NCI-H2171 (cell line): Measurements from ENCODE around the gene B2M.
"Not testable (repeated sequence)": the region's sequence is repeated elsewhere in the genome, so short reads cannot be mapped to it uniquely, and the experiment has no call there.

Experiments used
- DNase-seq: peaks from one replicate; lab custom pipeline; 2025; lab: John Stamatoyannopoulos, UW

The B2M gene

DNA sequence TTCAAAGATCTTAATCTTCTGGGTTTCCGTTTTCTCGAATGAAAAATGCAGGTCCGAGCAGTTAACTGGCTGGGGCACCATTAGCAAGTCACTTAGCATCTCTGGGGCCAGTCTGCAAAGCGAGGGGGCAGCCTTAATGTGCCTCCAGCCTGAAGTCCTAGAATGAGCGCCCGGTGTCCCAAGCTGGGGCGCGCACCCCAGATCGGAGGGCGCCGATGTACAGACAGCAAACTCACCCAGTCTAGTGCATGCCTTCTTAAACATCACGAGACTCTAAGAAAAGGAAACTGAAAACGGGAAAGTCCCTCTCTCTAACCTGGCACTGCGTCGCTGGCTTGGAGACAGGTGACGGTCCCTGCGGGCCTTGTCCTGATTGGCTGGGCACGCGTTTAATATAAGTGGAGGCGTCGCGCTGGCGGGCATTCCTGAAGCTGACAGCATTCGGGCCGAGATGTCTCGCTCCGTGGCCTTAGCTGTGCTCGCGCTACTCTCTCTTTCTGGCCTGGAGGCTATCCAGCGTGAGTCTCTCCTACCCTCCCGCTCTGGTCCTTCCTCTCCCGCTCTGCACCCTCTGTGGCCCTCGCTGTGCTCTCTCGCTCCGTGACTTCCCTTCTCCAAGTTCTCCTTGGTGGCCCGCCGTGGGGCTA lies at the start of gene B2M, which contains the start of gene PATL2:
Gene B2M, plus strand, starts transcription at position 422 of the 647 bp plus-strand sequence. Its CDS starts 30 bp downstream, at position 452.
Gene PATL2, minus strand, starts transcription at position 228 of the 647 bp plus-strand sequence. CDS start 34,833 bp downstream, outside the sequence.
- peak; percentile 95 for DNase-seq

DNA sequence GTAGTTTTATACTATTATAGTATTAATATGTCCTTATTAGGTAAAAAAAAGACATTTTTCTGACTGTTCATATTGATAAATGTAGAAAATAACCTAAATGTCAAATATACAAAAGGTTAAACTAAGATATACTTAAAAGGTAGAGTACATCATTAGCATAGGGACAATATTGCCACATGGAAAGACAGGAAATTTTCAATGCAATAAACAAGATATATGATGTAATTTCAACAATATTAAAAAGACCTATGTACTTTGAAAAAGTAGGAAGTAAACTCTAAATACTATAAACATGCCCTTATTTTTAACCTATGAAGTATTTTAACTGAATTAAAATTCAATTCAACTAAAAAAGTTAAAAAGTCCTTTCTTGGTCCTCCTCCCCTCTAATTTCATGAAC lies 49.7 kb upstream of the B2M start:
- DNase-seq: no peak

DNA sequence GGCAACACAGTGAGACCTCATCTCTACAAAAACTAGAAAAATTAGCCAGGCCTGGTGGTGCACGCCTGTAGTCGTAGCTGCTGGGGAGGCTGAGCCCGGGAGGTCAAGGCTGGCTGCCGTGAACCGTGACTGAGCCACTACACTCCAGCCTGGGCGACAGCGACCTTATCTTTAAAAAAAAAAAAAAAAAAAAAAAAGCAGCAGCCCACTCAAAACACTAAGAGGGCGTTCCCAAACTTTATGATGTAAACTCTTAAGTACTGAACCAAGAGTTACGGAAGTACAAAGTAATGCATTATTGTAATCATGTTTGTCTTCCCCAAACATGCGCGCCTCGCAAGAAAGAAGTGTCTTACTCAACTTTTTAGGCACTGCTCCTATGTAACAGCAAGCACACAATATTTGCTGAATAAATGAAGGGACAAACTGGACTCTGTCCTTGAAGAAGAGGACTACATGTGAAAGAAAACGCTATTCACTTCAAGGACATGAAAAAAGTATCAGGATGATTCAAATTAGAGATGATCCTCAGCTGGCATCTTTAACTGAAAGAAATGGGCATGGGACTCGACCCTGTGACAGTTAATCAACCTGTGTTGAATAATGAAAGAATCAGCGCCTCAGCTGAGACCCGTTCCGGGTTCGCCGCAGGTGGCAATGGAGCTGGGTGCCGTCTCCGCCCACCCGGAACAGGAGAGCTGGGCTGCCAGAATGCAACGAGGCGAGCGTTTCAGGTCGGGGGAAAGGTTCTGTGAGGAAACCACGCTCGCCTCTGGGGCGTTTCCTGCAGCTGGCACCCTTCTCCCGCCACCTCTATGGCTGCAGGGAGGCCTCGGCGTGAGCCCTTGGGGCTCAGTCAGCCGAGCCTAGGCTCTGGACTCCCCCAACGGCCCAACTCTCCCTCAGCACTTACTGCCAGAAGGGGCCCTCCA lies 48.6 kb upstream of the B2M start:
- peak; percentile 28 for DNase-seq

DNA sequence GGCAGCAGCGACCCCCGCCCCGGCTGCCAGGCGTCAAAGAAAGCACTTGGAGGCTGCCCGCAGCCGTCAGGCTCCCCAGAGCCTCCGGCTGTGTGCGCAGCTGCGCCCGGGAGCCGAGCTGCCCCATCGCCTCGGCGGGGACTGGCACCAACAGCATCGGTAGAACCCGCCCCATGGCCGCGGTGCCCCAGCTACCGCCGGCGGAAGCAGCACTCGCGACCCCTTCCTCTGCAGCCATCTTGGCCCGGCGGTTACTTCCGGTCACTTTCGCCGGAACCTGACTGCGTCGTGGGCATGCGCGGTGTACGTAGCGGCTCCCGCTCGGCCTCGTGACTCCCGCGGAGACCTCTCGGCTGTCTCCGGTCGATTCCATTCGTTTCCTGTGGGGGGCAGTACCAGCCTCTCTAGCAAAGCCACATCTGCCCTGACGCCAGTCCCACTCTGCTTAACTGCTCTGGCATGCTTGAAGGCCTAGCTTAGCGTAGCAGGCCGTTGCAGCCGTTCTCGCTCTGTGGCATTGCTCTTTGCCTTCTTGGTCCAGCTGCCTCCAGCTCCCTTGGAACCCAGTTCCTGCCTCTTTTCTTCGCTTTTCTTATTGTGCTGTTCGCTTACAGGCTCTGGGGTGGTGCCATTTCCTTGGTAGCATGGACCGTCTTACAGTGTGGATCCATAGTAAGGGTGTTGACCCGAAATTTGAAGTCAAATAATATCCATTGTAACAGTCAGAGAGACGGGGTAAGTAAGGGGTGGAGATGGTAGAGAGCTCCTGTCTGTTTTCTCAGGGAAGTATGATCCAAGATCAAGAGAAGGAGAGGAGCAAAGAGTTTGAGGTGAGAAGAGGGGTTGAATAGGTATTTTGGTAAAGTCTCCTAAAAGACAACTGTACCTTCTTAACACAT lies 47.7 kb upstream of the B2M start, which contains the start of gene SPG11:
Gene SPG11, minus strand, starts transcription at position 253 of the 899 bp plus-strand sequence. Its CDS starts 15 bp downstream, at position 238.
- DNase-seq: peak; percentile 91

DNA sequence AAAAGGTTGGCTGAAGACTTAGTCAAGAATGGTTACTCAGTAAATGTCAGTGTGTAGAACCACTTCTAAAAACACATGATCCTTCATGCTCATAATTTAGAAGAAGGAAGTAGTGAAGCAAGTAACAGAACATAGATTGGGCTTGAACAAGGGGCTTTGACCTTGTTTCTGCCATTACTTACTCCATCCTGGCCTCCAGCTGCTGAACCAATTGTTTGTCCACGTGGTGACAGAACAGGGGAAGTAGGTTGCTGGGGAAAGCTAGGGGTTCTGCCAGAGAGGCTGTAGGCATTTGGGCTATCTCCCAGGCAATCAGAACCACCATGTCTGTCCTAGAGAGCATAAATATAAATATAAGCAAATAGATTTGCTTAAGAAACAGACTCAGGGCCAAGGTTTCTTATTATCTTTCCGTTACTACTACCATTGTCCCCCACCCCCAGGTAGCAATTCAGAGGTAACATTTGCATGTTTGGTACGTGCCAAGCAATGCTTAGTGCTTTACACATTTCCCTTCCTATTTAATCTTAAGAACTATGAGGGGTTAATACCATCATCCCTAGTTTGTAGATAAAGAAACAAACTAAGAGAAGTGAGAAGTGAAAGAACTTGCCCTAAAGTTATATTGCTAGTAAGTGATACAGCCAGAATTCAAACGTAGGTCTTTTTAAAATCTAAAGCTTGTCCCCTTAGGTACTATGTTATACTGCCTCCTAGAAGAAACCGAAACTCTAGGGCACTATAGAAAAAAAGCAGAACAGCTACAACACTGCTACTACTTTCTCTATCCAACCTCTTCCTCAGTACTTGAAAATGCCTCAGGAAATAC lies 44.9 kb upstream of the B2M start:
- DNase-seq: no peak

DNA sequence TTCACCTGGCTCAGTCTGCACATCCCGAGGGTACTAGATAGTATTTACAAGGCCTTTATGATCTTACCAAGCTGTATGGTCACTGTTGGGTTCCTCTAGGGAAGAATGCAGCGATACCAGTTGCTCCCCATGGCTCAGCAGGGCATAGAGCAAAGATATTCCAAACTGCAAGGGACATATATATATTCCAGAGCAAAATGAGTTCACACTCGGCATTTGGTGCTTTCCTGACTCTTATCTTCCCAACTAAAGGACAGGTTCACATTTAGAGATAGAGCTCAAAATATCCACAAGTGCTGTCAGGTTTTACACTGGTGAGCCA lies 44.3 kb upstream of the B2M start:
- DNase-seq: no peak

DNA sequence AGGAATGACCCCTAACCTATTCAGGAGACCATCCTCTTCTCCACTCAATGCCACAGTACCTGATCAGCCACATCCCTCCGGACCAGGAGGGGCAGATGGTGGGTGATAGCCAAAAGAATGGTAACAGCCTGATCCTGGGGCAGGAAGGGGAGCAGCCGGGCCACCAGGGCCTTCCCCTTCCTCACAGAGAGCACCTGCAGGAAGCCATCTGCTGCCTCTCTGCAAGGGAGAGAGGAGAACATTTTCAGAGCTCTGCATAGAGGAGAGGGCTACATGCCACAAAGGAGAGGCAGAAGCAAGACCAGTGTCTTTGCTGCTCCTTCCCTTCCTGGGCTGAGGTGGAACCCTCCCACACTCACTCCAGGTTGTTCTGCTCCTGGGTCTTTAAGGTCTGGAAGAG lies 42.4 kb upstream of the B2M start:
- no peak for DNase-seq

DNA sequence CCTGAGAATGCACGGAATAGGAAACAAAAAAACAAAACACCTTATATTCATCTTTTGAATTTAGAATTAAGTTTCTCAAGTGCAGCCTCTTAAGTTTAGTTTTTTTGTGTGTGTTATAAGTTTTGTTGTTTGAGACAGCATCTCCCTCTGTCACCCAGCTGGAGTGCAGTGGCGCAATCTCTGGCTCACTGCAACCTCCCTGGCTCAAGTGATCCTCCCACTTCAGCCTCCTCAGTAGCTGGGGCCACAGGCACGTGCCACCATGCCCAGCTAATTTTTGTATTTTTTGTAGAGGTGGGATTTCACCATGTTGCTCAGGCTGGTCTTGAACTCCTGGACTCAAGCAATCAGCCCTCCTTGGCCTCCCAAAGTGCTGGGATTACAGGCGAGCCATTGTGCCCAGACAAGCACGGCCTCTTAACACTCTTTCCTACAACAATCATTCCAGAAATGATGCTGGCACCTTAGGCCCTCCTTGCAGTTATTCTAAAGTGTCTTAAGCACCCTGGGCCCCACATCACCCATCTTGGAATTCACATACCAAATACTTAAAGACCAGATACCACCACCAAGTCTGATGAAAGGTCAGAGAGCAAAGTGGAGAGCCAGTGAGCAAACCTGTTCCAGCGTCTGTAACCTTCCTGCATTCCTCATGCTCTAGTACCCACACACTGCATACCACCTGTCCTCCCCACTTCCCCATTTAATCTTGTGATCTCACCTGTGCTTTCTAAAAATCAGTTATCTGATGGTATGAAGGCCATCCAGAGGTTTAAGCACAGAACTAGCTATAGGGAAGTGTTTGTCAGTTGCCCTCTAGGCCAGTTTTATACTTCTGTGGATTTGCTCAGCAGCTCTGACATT lies 41.0 kb upstream of the B2M start:
- no peak for DNase-seq

DNA sequence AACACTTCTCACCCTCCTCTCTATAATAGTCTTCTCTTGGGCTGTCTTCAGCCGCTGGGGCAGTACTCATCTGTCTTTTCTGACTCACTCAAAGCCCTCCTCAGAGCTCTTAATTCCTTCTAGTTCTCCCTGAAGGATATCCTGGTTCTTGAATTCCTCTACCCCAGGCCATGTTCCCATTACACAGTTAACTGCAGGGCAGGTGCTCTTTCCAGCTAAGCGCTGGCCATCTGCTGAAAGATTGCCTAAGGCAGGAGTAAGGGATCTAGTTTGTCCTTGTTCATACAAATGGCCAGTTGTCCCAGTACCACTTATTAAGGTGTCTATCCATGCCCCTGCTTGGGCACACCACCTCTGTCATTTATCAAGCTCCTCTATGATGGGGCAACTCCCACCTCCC lies 37.7 kb upstream of the B2M start:
- no peak for DNase-seq

DNA sequence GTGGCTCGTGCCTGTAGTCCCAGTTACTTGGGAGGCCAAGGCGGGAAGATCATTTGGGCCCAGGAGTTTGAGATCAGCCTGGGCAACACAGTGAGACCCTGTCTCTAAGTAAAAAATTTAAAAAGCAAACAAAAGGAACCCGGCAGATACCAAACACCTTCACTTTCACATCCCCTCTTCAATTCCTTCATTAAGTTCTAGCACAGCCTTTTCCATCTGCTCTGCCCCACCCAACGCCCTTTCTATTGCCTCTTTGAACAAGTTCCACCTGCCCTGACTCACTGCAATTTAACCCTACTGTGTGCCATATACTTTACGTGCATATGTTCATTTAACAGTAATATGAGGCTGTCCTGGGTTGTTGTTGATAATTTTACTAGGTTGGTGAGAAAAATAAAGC lies 35.4 kb upstream of the B2M start:
- DNase-seq: no peak

DNA sequence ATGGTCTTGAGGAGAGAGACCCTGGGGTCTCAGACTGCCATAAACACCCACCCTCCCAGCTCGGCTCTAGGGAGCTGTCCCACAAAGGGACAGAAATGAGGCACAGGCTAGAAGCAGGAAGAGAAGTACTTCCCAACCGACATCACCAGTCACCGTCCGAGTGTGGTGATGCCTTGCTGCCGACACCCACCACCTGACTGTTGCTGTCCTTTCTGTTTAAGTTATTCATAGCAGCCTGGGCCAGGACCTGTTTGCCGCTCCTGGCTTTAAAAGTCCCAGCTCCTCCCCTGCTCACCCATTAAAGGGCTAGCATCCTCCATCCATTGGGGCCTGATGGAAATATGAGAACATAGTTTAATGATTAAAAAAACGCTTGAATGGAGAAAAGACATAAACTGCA lies 34.6 kb upstream of the B2M start:
- DNase-seq: no peak

DNA sequence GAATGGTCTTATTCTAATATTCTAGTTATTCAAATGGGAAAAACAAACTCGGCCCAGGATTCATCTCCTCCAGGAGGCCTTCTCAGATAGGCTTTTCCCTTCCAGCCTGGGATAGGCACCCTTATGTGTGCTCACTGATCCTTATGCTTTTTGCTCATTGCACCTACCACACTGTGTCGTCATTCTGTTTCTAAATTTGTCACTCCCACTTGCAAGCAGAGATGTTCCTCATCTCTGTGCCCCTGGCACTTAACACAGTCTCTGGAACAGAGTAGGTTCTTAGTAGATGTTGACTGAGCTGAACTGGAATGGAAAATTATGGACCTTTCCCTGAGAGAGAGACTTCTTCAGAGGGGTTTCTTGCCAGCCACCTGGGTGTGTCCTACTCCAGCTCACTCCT lies 29.1 kb upstream of the B2M start:
- DNase-seq: no peak

DNA sequence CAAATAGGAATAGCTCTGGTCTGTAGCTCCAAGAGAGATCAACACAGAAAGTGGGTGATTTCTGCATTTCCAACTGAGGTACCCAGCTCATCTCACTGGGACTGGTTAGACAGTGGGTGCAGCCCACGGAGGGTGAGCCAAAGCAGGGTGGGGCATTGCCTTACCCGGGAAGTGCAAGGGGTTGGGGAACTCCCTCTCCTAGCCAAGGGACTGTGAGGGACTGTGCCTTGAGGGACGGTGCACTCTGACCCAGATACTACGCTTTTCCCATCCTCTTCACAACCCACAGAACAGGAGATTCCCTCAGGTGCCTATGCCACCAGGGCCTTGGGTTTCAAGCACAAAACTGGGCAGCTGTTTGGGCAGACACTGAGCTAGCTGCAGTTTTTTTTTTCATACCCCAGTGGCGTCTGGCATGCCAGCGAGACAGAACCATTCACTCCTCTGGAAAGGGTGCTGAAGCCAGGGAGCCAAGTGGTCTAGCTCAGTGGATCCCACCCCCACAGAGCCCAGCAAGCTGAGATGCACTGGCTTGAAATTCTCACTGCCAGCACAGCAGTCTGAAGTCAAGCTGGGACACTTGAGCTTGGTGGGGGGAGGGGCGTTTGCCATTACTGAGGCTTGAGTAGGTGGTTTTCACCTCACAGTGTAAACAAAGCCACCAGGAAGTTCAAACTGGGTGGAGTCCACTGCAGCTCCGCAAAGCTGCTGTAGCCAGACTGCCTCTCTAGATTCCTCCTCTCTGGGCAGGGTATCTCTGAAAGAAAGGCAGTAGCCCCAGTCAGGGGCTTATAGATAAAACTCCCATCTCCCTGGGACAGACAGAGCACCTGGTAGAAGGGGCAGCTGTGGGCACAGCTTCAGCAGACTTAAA lies 28.3 kb upstream of the B2M start:
- peak; percentile 31 for DNase-seq

DNA sequence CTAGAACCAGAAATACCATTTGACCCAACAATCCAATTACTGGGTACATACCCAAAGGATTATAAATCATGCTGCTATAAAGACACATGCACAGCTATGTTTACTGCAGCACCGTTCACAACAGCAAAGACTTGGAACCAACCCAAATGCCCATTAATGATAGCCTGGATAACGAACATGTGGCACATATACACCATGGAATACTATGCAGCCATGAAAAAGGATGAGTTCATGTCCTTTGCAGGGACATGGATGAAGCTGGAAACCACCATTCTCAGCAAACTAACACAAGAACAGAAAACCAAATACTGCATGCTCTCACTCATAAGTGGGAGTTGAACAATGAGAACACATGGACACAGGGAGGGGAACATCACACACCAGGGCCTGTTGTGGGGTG lies 22.0 kb upstream of the B2M start:
- not testable (repeated sequence) for DNase-seq

DNA sequence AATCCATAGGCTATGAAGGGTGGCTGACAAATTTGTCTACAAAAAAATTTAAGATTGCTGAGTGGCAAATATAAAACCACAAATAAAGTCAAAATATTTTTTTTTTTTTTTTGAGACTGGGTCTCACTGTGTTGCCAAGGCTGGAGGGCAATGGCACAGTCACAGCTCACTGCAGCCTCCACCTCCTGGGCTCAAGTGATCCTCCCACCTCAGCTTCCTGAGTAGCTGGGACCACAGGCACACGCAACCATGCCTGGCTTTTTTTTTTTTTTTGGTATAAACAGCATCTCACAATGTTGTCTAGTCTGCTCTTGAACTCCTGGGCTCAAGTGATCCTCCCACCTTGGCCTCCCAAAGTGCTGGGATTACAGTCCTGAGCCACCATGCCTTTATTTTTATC lies 21.1 kb upstream of the B2M start:
- not testable (repeated sequence) for DNase-seq

DNA sequence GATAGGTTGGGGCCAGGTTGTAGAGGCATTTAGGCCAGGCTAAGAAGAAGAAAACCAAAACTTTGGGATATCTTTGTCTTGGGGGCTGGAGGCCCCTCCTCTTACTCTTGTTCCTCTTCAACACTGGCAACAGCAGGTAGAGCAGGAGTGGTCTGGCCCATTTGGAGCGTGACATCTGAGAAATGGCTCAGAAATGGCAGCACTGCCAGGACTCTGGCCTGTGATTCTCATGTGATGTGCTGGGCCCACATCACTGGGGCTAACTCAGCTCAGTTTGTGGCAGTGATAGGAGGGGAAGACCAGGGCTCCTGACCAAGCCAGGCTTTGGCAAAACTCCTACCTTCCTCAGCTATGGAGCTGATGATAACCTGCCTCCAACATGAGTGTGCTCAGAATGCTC lies 18.7 kb upstream of the B2M start:
- DNase-seq: no peak

DNA sequence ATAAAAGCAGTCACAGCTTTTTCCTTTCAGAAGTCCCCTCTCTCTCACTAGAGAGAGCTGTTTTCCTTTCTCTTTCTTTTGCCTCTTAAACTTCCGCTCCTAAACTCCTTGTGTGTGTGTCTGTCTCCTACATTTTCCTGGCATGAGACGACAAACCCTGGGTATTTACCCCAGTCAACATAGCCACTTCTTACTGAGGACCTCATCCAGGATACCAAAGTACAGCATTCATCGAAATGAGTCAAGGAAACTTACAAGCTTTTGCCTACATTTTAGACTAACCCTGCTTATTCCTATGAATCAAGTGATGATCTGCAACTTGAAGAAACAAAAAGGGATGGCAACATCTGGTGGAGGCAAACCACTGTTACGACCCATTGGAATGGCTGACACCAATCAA lies 16.9 kb upstream of the B2M start:
- no peak for DNase-seq

DNA sequence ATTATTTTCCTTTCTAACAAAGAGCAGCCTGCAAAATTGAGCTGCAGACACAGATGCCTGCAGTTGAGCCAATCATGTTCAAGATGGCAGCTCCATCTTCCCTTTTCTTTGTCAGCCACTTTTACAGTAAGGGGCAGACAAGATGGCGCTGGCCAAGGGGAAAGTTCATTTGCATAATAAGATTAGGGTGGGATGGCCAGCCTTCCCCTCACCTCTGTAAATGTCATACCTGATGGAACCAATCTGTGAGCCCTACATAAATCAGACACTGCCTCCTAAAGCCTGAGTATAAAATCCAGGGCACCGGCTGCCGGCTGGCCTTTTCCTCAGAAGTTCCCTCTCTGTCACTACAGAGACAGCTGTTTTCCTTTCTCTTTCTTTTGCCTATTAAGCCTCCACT lies 16.0 kb upstream of the B2M start:
- no peak for DNase-seq

DNA sequence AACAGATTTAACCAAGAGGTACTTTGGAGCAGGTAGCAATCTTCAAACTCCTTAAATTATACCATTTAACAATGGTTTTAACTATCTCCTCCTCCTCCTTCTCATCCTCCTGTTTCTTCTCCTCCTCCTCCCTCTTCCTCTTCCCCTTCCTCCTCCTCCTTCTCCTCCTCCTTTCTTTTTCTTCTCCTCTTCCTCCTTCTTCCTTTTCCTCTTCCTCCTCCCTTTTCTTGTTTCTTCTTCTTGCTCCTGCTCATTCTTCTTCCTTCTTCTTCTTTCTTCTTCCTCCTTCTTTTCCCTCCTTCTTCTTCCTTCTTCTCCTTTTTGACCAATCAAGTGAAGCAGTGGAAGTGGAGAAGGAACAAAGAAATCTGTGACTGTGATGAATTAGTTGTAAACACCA lies 14.3 kb upstream of the B2M start:
- no peak for DNase-seq
